ENCODE results near the gene TIRAP.
"Not testable (repeated sequence)": the region's sequence is repeated elsewhere in the genome, so short reads cannot be mapped to it uniquely, and the experiment has no call there.

Gene TIRAP

DNA sequence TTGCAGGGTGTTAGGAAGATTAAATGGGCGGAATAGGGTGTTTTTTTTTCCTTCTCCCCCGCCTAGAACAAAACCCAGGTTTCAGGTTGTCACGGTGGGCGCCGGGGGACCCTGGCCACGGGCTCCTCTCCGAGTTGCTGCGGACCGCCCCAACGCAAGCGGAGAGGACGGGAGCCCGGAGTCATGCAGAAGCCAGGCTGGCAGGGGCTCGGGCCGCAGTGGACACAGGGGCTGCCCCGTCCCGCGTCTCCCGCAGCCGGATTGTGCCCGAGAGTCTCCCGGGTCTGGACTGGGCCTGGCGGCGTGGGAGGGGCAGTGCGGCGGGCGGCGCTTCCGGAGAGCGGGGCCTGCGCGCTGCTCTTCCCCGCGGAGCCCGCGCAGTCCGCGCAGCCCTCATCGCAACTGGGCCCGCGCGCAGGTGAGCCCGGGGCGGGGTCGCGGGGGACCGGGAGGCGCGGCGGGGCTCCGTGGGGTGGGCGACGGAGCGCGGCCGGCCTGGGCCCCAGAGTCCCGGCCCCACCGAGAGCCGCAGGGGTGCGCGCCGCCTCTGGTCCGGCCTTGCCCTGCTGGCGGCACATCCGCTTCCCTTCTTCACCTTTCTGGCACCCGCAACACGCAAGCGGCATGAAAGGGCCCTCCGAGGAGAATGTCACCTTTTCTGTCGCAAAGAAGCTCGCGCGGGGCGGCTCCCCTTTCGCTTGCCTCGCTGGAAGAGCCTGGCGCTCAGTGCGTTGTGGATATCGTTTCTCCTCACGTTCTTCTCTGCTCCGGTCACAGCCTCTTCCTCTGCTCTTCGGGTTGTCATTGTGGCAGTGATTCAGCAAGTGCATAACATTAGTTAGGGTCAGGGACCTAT, at the start of gene TIRAP:
TSS of gene TIRAP (plus strand) at position 358 of the 856 bp plus-strand sequence. CDS start 7,802 bp downstream, outside the sequence.
- DNase-seq = peak; percentile 76

DNA sequence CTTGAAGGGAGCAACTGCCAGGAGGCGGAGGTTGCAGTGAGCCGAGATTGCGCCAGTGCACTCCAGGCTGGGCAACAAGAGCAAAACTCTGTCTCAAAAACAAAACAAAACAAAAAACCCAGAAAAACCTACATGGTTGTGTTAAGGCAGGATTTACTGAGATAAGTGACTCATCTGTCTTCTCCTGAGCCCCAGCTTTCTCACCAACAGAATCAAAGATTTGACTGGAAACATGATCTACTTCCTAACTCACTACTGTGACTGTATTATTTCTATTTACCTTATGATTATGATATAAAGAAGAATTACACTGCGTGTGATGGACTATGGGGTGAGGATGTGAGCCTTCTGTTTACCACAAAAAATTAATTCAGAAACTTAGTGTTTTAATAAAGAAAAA, 49.5 kb upstream of the TIRAP start:
- no peak for DNase-seq

DNA sequence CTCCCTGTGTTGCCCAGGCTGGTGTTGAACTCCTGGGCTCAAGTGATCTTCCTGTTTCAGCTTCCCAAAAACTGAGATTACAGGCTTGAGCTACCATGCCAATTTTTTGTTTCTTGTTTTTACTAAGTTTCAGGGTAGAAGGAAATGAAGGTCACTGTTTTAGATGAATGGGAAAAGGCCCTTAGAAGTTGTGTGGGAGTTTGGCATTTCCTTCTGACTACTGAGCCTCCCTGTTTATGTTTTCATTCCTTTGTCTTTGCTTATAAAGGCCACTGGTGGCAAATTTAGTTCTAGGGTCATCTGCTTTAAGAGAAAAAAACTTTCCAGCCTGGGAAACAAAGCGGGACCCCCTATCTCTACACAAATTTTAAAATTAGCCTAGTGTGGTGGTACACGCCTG, 36.3 kb upstream of the TIRAP start:
- no peak for DNase-seq

- DNase-seq = no peak
Measured at GRCh38 chr11:126253265-126253664, 29.6 kb upstream of the TIRAP start.

GRCh38 chr11:126254819-126255218, 28.1 kb upstream of the TIRAP start:
- DNase-seq = no peak

GRCh38 chr11:126255507-126255906, 27.4 kb upstream of the TIRAP start:
- not testable (repeated sequence) for DNase-seq

- no peak for DNase-seq
Measured at GRCh38 chr11:126256216-126256615, 26.7 kb upstream of the TIRAP start.

- no peak for DNase-seq
Measured at GRCh38 chr11:126257144-126257543, 25.7 kb upstream of the TIRAP start.

- no peak for DNase-seq
Measured at GRCh38 chr11:126257764-126258163, 25.1 kb upstream of the TIRAP start.

DNA sequence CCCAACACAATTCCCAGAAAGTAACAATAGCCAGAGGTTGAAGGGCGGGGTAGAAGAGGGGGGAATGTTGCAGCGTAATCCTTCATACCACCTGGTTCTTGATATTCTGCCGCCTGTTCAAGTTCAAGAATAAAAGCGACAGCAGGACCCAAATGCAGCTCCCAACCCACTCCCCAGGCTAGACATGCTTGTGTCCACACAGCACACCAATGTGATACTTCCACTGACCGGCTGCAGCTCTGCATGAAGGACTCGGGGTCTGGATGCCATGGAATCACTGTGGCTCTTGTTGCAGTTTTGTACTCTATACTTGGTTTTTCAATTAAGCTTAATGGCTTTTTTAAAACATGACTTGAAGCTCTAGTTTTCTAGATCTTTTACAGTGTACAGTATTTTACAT, 20.7 kb upstream of the TIRAP start:
- DNase-seq = no peak

- no peak for DNase-seq
Measured at GRCh38 chr11:126263489-126263888, 19.4 kb upstream of the TIRAP start.

GRCh38 chr11:126265811-126266210, 17.1 kb upstream of the TIRAP start:
- no peak for DNase-seq

DNA sequence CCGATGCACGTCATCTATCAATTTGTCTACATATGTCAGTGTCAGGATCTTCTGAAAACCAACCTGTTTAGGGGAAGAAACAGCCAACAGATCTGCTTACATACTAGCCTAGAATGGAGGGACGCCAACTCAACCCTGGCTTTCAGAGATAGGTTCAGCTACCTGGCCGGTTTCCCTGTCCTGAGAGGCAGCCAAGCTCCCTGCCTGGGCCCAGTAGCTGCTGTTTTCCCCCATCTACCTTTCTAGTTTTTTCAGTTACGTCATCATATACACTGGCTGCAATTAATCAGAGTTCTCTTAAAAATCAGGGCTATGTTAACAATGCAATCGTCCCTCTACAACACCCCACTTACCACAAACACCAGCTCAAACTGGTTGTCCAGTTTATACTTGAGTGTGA, 15.2 kb upstream of the TIRAP start:
- DNase-seq = no peak

GRCh38 chr11:126268361-126268707, 14.6 kb upstream of the TIRAP start:
- no peak for DNase-seq

DNA sequence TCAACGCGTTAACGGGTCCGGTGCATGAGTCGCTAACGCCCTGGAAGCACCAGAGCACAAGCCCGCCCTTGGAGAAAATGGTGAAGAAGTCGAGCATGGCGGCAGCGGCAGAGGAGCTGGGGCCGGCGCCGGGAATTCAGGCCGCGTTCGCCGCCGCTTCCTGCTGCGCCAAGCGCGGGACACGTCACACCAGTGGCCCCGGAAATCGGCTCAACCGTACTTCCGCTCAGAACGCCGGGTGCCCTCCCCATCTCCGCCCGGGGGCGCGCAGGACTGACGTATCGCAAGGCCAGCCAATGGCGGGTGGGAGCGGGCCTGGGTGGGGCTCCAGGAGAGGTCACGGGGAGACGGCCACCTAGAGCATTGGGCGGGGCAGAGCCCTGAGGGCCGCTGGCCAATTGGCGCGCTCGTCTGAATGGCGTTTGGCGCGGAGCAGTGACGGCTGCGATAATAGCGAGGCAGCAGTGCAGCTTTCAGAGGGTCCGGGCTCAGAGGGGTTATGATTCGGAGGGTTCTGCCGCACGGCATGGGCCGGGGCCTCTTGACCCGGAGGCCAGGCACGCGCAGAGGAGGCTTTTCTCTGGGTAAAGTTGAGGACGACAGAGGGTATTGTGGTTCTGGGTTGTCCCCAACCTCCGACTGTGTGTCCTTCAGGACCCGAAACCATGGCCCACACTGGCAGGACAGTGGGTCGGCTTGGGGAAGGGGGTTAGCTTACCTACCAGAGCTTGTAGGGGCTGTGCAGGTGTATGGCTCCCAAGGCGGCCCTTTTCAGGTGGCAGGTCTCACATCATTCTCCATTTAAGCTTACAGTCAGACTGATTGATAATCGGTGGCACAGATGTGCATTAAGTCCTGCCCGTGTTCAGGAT, 13.9 kb upstream of the TIRAP start, which contains the start of the genes FOXRED1 and SRPRA:
TSS of gene FOXRED1 (plus strand) at position 447 of the 872 bp plus-strand sequence. CDS start at position 500, 53 bp downstream.
TSS of gene SRPRA (minus strand) at position 188 of the 872 bp plus-strand sequence. CDS start at position 97, 91 bp downstream.
- DNase-seq = peak; percentile 100

GRCh38 chr11:126277322-126277721, 5.6 kb upstream of the TIRAP start:
- no peak for DNase-seq

DNA sequence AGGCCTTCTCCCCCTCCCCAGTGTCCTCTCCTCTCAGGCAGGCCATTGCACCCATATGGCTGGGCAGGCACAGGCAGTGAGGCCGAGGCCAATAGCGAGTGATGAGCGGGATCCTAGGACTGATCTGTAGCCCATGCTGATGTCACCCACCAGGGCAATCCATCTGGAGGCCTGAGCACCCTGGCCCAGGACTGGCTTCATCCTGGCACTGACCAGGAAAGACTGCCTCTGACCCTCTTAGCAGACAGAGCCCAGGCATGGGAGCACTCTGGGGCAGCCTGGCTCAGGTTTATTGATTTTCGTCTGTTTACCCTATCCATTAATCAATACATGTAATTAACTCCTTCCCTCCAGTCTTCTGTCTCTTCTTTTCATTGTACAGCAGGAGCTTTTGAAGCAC, 5.1 kb upstream of the TIRAP start:
- DNase-seq = no peak

- DNase-seq = no peak
Measured at GRCh38 chr11:126279191-126279590, 3.7 kb upstream of the TIRAP start.

DNA sequence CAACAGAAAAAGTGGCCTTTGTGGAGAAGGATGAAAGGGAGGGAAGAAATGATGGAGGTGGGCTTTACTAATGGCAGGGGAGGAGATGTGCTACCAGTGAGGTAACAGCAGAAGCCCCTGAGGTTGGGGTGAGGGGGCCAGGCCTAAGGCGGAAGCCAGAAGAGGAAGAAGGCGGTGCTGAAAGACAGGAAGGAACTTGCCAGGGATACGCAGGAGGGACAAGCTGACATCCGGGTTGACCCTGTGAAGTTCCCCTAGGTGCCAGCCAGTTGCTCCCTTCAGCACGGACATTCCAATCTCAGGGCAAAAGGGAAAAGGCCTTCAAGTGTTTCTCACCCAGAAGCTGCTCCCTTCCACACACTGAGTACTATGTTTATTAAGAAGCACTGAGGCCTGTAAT, 2.3 kb upstream of the TIRAP start:
- no peak for DNase-seq

GRCh38 chr11:126281245-126281644, 1.6 kb upstream of the TIRAP start:
- peak; percentile 50 for DNase-seq

DNA sequence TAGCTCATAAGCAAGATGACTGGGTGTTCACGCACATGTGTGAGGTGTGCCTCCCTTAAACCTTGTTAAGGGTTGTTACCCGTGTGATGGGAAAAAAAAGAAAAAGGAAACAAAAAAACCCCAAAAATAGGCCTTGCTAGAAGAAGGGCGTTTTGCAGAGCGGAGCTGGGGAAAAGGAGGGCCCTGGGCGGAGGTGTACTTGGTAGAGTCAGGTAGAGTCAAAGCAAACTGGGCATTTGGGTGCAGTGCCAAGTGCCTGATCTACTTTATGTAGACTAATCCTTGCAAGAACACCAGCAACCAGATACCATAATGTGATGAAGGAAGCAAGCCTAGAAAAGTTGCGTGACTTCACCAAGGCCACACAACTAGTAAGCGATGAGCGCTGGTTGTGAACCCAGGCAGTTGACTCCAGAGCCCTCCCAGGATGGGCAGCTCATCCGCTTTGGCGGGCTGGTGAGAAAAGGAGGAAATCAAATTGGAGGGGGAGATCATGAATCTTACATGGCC, 1.2 kb upstream of the TIRAP start:
- DNase-seq = peak; percentile 38

DNA sequence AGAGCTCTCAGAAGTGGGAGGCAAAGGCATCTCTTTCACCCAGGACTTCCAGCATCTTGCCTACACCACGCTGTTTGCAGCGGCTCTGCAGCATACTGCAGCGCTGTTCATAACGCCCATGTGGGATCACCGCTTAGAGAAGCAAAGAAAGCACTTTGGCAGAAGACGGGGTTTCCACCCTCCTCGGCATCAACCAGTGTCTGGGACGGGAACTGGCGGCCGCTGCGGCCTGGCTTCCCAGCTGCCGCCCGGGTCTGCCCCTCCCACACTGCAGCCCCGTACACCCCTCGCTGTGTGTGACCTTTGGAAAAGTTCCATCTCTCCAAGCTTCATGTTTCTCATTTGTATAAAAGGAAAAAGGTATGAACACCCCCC, 545 bp upstream of the TIRAP start:
- DNase-seq = peak; percentile 67

GRCh38 chr11:126284829-126285228, 1.9 kb downstream of the TIRAP start:
- DNase-seq = no peak

- no peak for DNase-seq
Measured at GRCh38 chr11:126288237-126288636, 5.3 kb downstream of the TIRAP start.
